GM12875 (cell line): ENCODE data around the gene MUTYH.
"Not testable (repeated sequence)": the region's sequence is repeated elsewhere in the genome, so short reads cannot be mapped to it uniquely, and the experiment has no call there.

ENCODE experiments used
- H3K4me3 ChIP-seq: one replicate; pipeline ENCODE4 v1.5.1; 2011; ENCODE audit warnings: low read depth, low read length, control low read depth
- CTCF ChIP-seq: IDR thresholded peaks from 2 replicates; pipeline ENCODE4 v1.5.1; 2011; ENCODE audit warnings: low read depth, mild to moderate bottlenecking, control low read depth, inconsistent platforms, low read length, moderate library complexity, borderline replicate concordance; ENCODE audit not compliant: insufficient read depth

MUTYH gene

DNA sequence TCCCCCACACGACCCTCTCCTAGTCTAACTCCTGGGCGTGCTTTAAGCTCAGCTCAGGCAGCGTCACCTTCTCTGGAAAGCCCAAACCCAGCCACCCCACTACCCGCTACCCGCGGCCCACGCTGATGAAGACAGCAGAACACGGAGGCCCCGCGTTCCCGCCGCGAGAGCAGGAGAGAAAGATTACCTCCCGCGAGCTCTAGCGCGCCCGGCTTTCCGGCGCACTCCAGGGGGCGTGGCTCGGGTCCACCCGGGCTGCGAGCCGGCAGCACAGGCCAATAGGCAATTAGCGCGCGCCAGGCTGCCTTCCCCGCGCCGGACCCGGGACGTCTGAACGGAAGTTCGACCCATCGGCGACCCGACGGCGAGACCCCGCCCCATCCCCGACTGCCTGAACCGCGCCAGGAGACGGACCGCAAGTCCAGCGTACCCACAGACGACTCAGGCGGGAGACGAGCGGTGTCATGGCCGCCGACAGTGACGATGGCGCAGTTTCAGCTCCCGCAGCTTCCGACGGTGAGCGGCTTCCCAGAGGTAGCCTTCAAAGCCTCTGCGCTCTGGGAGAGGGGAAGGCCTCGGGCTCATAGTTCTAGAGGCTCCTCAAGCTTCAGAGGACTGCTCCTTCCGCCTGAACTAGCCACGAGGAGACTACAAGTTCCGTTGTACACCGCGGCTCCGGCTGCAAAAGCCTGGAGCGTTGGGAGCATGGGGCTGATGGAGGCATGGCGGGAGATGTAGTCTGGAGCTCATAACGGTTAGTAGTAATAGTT is at the start of gene MUTYH, which contains the start of gene TOE1:
Gene MUTYH, minus strand, starts transcription at position 652 of the 770 bp plus-strand sequence. CDS start 5,935 bp downstream, outside the sequence.
Gene TOE1, plus strand, starts transcription at position 382 of the 770 bp plus-strand sequence. Its CDS starts 83 bp downstream, at position 465.
- TF ChIP-seq CTCF, result no peak
- peak within 1 kb of the TSS; percentile 84 for H3K4me3 ChIP-seq

- no peak overlapping the region for H3K4me3 ChIP-seq
- no peak for TF ChIP-seq CTCF
These were observed 46.0 kb upstream of the MUTYH start for GRCh38 chr1:45386219-45386618.

DNA sequence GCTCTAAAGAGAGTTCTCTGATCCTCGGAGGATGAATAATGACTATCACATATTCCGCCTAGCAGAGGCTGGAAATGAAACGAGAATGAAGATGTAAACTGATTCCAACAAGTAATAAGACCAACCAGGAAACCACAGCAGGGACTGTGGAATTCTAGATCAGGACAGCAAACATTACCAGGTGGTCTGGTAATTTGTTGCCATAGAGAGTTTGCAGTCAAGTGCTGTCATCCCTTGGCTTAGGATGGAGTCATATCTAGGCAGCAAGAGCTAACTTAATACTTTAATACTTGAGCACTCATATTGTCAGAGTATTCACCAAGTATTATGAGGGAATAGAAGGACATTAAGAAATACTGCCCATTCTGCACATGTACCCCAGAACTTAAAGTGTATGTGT is 45.1 kb upstream of the MUTYH start:
- TF ChIP-seq CTCF, result no peak
- no peak overlapping the region for H3K4me3 ChIP-seq

DNA sequence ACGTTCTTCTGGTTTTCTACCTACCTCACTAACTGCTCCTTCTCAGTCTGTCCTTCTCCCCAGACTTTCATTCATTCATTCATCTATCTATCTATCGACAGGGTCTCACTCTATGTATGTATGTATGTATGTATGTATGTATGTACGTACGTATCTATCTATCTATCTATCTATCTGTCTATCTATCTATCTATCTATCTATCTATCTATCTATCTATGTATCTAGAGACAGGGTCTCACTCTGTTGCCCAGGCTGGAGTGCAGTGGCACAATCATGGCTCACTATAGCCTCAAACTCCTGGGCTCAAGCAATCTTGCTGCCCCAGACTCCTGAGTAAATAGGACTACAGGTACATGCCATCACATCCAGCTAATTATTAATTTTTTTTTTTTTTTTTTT is 44.0 kb upstream of the MUTYH start:
- not testable (repeated sequence) for H3K4me3 ChIP-seq

- no peak overlapping the region for H3K4me3 ChIP-seq
- no peak for TF ChIP-seq CTCF
These were observed 43.0 kb upstream of the MUTYH start for GRCh38 chr1:45383191-45383590.

GRCh38 chr1:45381243-45381642 is 41.0 kb upstream of the MUTYH start:
- TF ChIP-seq CTCF, result no peak
- H3K4me3 ChIP-seq, result no peak overlapping the region

GRCh38 chr1:45380730-45381129 is 40.5 kb upstream of the MUTYH start:
- no peak for TF ChIP-seq CTCF
- no peak overlapping the region for H3K4me3 ChIP-seq

DNA sequence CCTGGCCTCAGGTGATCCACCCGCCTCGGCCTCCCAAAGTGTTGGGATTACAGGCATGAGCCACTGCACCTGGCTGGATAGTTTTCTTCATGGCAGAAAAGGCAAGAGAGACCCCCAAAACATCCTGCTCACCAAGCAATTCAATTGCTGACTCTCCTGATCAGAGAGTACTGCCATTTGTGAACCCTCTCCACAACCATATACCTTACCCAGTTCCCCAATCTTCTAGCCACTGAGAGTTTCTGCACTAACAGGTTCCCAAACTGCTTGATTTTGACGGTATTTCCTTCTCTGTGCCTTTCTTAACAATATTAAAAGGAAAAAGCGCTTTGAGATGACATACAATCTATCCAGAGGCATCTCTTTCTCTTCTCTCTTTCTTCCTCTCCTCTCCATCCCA is 39.9 kb upstream of the MUTYH start:
- H3K4me3 ChIP-seq, result no peak overlapping the region
- TF ChIP-seq CTCF, result no peak
